NT2/D1 (cell line): ENCODE measurements around the gene FRK.

ENCODE experiments used
- DNase-seq: peaks from one replicate; pipeline ENCODE4 v3.0.0-alpha.2; 2011; ENCODE audit warnings: low read depth, low spot score
- H3K27me3 ChIP-seq: 2 replicates; pipeline ENCODE4 v1.6.0; 2011; ENCODE audit warnings: mild to moderate bottlenecking; ENCODE audit not compliant: insufficient read length, insufficient read depth
- H3K36me3 ChIP-seq: 2 replicates; pipeline ENCODE4 v1.6.1; 2011; ENCODE audit warnings: mild to moderate bottlenecking, low read length, mixed read lengths; ENCODE audit not compliant: insufficient read depth, insufficient read length
- H3K4me1 ChIP-seq: 2 replicates; pipeline ENCODE4 v1.5.1; 2011; ENCODE audit not compliant: insufficient read depth, insufficient read length
- H3K4me3 ChIP-seq: 2 replicates; pipeline ENCODE4 v1.5.1; 2011; ENCODE audit warnings: low read depth; ENCODE audit not compliant: insufficient read length
- H3K9ac ChIP-seq: 2 replicates; pipeline ENCODE4 v1.6.0; 2011; ENCODE audit warnings: low read depth; ENCODE audit not compliant: insufficient read length
- H3K9me3 ChIP-seq: 2 replicates; pipeline ENCODE4 v1.5.1; 2011; ENCODE audit warnings: mild to moderate bottlenecking, low read length; ENCODE audit not compliant: insufficient read depth
- SUZ12 ChIP-seq: IDR thresholded peaks from 2 replicates; pipeline ENCODE4 v1.6.1; 2011; ENCODE audit not compliant: insufficient read length, insufficient read depth; ENCODE audit errors: extremely low read depth
- YY1 ChIP-seq: IDR thresholded peaks from 2 replicates; pipeline ENCODE4 v1.6.1; 2011; ENCODE audit not compliant: insufficient read length, insufficient read depth
- ZNF274 ChIP-seq: IDR thresholded peaks from 2 replicates; pipeline ENCODE4 v1.6.1; 2011; ENCODE audit warnings: mild to moderate bottlenecking, low read depth, low read length

Gene FRK

GRCh38 chr6:116073765-116074440 lies 13.2 kb upstream of the FRK start:
- no peak for TF ChIP-seq ZNF274
- TF ChIP-seq SUZ12: no peak
- TF ChIP-seq YY1: no peak
- H3K9me3 ChIP-seq: no peaks in the 10 kb centered on the region
- H3K4me1 ChIP-seq: no peaks in the 10 kb centered on the region
- H3K27me3 ChIP-seq: no peaks in the 10 kb centered on the region
- no peaks in the 10 kb centered on the region for H3K36me3 ChIP-seq
- DNase-seq: no peak
- no peak overlapping the region for H3K4me3 ChIP-seq
- H3K9ac ChIP-seq: no peak overlapping the region

GRCh38 chr6:116072368-116072767 lies 11.7 kb upstream of the FRK start:
- no peak for DNase-seq
- Histone ChIP-seq H3K9ac (no peak overlapping the region), H3K4me3 (no peak overlapping the region), H3K36me3 (no peaks in the 10 kb centered on the region), H3K27me3 (no peaks in the 10 kb centered on the region), H3K9me3 (no peaks in the 10 kb centered on the region), H3K4me1 (no peaks in the 10 kb centered on the region)
- TF ChIP-seq ZNF274 (no peak), SUZ12 (no peak), YY1 (no peak)

GRCh38 chr6:116070616-116071389 lies 10.1 kb upstream of the FRK start:
- DNase-seq: no peak
- Histone ChIP-seq H3K36me3 (no peaks in the 10 kb centered on the region), H3K9me3 (no peaks in the 10 kb centered on the region), H3K4me1 (no peaks in the 10 kb centered on the region), H3K27me3 (no peaks in the 10 kb centered on the region), H3K9ac (no peak overlapping the region), H3K4me3 (no peak overlapping the region)
- TF ChIP-seq ZNF274 (no peak), YY1 (no peak), SUZ12 (no peak)

GRCh38 chr6:116070101-116070500 lies 9.4 kb upstream of the FRK start:
- H3K36me3 ChIP-seq: no peaks in the 10 kb centered on the region
- H3K9ac ChIP-seq: no peak overlapping the region
- no peak for DNase-seq
- no peaks in the 10 kb centered on the region for H3K9me3 ChIP-seq
- H3K4me3 ChIP-seq: no peak overlapping the region
- H3K27me3 ChIP-seq: no peaks in the 10 kb centered on the region
- no peaks in the 10 kb centered on the region for H3K4me1 ChIP-seq
- TF ChIP-seq SUZ12 (no peak), YY1 (no peak), ZNF274 (no peak)

- no peaks in the 10 kb centered on the region for H3K9me3 ChIP-seq
- H3K27me3 ChIP-seq: no peaks in the 10 kb centered on the region
- no peak overlapping the region for H3K9ac ChIP-seq
- TF ChIP-seq ZNF274: no peak
- TF ChIP-seq YY1: no peak
- no peak for TF ChIP-seq SUZ12
- H3K4me1 ChIP-seq: no peaks in the 10 kb centered on the region
- DNase-seq: no peak
- H3K4me3 ChIP-seq: no peak overlapping the region
- H3K36me3 ChIP-seq: no peaks in the 10 kb centered on the region
Measured at GRCh38 chr6:116066789-116067188, 6.1 kb upstream of the FRK start.

GRCh38 chr6:116064666-116065065 lies 4.0 kb upstream of the FRK start:
- no peak overlapping the region for H3K9ac ChIP-seq
- no peak for TF ChIP-seq ZNF274
- no peak for TF ChIP-seq YY1
- TF ChIP-seq SUZ12: no peak
- DNase-seq: no peak
- H3K4me3 ChIP-seq: no peak overlapping the region
- no peaks in the 10 kb centered on the region for H3K4me1 ChIP-seq
- no peaks in the 10 kb centered on the region for H3K36me3 ChIP-seq
- H3K9me3 ChIP-seq: no peaks in the 10 kb centered on the region
- no peaks in the 10 kb centered on the region for H3K27me3 ChIP-seq

- Histone ChIP-seq H3K4me1 (no peaks in the 10 kb centered on the region), H3K27me3 (no peaks in the 10 kb centered on the region), H3K9ac (no peak overlapping the region), H3K9me3 (no peaks in the 10 kb centered on the region), H3K4me3 (no peak overlapping the region), H3K36me3 (no peaks in the 10 kb centered on the region)
- TF ChIP-seq ZNF274 (no peak), SUZ12 (no peak), YY1 (no peak)
- no peak for DNase-seq
Measured at GRCh38 chr6:116062496-116062895, 1.8 kb upstream of the FRK start.
